Measurements from ENCODE around the gene CYGB.

CYGB gene

DNA sequence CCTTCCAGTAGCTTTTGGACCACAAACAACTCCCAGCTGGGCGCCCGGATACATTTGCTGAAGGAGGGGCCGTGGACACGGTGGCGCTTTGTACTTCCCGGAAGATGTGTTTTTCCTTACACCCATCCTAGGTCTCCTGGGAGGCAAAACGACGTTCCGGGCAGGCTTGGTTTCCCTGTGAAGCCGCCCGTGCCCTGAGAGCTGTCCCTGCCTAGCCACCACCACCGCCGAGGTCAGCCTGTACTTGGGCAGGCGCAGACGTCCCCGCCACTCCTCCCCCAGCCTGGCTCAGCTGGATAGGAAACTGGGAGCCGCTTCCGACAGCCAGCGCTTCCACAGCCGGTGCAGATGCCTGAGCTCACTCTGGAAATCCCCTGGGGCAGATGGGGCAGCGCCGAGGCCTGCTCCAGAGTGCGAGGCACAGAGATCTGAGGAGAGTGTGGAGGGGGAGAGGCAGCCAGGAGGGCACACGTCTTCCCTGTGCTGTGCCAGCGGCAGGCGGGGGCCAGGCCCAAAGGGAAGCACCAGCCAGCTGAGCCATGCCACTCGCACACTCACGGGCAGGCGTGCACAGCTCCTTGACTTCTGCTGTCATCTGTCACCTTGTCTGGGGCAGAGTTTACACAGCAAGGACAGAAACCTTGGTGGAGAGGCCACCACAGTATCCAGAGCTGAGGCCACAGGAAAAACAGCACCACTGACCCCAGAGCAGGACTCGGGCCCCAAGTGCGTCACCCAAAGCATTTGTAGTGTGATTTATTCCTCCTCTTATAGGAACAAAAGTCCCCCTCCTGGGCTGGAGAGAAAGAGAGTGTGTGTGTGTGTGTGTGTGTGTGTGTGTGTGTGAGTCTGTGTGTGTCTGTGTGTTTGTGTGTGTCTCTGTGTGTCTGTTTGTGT is 39.3 kb downstream of the CYGB start:
- no peak for DNase-seq

DNA sequence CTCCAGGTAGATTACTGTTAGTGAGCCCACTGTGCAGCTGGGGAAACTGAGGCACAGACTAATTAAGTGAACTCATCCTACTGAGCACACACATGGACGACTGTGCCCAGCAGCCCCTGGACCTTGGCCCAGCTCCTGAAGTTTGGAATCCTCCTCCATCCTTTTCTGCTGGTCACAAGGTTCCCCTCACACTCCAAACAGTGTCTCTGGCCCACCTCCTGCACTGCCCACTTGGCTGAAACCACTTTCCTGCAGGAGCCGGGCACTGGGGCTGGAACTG is 39.9 kb downstream of the CYGB start:
- DNase-seq = no peak

DNA sequence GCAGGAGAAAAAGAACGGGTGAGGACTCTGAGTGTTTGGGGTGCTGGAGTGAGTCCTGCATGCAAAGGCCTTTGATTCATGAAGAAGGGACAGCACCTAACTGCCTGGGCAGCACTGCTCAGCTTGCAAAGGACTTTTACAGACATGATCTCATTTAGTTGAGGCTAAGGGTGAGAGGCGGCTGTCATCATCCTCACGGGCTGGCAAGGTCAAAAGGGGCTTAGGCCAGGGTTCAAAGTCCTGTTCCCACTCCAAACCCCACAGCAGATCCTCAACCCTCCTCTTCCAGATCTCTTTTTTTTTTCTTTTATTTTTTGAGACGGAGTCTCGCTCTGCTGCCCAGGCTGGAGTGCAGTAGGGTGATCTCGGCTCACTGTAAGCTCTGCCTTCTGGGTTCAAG is 41.0 kb downstream of the CYGB start:
- DNase-seq = no peak

DNA sequence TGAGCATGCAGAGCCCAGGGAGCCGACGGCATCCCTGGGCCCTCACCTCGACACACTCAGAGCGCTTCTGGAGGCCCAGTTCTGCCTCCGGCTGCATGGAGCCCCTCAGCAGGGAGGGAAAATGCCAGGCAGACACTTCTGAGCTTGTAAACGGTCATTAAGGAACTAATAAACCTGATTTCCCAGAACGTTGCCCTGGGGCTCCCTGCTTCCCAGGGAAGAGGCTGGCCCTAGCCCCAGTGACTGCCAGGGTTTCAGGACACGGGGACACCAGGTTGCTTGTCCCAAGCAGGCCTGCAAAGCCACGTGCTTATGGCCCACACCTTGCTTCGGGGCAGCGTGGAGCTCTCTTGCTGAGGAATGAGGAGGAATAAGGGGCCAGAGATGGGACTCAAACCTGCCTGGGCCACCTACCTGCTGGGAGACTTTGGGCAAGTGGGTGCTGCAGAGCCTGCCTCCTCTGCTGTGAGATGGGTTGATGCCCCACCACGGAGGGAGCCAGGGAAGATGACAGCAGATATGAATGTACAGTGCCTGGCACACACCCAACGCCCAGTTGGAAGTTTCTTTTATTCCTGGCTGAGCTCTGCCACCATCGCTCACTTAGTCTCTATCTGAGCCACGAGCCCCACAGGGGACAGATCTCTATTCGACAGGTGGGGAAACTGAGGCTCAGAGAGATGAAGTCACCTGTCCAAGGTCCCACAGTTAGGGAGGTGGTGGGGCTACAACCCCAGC is 41.7 kb downstream of the CYGB start:
- no peak for DNase-seq

DNA sequence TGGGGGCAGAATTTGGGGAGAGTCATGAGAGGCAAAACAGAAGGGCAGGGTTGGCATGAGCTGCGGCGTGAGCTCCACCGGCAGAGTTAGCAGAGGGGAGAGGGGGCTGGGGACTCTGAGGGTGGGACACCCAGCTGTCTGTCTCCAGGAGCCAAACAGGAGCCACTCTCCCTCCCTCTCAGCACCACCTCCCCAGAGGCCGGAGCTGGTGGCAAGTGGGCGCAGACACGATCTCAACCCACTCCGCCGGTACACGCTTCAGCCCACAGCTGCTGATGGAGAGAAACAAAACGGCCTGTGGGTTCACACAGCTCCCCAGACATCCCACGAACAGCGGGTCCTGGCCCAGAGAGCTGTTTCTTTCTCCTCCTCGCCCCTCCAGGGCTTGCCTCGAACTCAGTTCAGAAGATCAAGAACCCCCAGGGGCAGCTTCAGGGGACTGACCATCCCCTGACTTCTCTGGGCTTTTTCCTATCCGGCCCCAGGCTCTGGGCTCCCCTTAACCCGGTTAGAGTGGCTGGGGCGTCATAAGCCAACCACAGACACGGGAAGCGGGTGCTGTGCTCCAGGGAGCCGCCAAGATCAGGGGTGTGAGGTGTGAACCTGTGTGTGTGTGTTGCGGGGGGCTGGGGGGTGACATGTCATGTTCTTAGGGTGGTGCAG is 43.9 kb downstream of the CYGB start:
- no peak for DNase-seq

DNA sequence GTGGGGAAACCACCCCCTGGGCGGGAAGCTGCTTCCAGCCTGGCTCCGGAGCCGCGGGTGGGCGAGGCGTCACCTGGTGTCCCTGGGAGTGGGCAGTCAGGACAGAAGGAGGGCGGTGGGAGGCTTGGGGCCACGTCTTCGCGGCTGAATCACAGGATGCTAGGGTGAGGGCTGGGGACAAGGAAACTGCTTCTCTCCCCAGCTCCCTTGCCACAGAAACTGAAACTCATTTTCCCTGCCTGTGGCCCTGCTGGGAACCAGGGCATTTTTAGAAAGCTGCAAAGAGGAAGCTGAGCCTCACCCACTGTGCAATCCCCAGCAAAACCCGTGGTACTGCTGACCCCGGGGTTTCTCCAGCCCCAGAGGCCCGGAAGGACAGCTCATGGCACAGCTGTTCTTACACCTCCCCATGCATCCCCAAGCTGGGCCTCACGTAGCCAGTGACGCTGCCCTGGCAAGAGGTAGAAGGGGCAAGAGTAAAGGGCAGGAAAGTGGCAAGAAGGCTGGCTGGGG is 44.5 kb downstream of the CYGB start:
- DNase-seq = no peak

DNA sequence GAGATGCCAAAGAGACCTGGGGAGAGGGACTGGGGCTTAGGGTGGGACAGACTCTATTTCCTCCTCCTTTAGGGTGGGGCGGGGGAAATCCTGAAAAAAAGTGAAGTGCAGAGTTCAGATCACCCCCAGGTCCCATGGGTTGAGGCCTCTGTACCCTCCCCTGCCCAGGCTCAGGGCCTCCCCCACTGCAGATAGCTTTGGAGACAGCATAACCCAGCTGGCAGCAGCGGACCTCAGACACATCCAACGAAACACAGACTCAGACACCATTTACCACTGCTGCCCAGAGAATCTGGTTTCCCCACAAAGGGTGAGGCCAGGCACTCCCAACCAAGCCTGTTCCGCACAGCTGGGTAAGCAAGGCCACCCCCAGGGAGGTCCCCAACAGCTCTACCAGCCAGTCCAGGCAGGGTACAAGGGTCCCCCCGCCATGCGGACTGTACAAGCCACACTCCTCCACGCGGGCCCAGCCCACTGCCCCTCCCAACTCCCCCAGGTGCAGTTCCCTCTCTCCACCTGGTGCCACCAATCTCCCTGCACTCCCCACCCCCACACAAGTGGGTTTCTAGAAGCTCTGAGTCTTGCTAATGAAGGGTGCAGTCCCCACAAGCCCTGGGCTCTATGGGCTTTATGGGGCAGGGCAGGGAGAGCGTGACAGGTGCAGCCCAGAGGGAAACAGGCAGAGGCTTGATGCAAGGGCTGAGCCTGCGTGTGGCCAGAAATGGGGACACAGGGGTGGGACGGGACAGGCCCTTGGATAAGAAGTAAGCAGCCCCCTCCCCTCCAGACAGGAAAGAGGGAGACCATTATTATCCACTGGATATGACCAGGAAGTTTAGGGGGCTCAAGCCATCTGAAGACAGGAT is 45.2 kb downstream of the CYGB start:
- DNase-seq = no peak

DNA sequence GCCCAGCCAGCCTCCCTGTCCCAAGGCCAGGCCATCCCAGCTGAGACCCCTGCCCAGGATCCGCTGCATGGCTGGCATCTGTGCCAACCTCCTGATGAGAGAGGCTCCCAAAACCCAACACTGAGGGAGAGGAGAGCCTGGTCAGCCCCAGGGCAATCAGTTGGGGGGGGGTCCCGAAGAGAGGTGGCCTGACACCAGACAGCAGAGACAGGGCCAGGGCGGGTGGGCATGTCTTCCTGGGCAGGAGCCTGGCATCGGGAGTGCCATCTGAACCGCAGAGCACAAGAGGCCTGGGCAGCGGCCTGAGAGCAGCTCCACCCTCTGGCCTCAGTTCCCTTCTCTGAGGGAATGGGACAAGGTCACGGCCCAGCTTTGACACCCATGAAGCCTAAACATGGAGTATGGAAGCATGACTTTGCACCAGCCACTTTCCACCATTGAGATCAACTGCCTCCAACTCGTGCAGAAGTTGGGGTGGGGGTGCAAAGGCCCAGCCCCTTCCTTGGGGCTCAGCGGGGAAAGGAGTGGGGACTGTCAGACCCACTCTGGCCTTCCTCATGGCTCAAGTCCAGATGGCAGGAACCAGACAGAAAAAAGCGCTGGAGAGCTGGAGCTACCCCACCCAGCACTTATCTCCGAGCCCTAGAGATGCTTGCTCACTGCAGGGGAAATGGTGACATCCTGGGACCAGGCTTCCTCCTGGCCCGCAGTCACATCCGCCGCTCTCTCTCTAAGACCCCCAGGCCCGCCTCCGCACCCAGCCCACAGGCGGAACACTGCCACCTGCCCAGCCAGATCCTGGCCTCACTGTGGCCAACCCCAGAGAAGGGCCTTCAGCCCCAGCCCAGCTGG is 46.0 kb downstream of the CYGB start:
- DNase-seq = no peak

DNA sequence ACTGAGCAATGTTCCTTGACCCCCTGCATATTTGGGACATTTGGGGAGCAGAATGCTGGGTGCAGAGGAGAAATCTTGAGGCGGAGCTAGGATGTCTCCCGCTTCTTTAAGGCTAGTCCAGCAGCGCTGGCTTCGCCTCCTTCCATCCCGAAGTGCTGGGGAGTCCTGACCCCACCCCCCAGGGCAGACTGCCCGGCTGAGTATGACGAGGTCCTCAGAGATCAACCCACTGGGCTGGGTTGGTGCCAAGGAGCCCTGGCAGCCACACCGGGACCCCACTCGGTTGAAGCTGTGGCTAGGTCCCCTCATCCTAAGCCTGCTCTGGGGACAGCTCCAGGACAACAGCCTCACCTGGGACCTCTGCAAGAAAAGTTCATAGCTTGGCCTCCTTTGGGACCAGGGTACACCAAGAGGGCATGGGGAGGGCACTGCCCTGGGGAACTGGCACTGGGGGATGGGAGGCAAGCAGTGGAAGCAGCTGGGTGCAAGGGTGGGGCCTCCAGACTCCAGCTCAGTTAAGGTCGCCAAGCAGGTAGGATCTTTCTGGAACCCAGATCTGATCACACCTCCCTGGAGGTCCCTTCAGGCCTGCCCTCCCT is 47.3 kb downstream of the CYGB start:
- no peak for DNase-seq

DNA sequence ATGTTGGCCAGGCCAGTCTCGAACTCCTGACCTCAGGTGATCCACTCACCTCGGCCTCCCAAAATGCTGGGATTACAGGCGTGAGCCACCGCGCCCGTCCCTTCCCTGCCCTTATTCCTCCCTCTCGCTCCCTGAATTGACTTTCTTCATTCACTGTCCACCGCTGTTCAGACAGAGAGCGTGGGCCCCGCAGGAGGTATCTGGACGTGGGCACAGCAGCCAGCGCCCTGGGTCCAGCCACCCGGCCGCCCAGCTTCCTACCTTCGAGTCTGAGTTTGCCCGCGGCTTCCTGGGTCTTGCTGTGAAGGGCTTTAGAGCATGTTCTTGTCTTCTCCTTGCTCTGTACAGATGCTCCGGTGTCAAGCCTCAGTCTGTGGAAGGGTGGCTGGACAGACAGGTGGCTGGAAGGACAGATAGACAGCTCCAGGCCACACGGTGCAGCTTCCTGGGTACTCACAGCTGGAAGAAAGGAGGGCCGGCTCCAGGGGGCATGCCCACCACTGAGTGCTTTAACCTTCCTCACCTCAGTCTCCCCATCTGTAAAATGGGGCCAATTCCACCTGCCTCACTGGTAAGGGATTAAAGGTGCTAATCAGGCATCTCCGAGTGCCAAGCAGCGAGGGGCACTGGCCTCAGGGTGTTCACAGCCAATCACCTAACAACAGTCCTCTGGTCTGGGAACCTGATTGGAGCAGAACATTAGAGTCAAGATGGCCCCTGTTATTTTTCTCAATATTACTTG is 49.9 kb downstream of the CYGB start:
- no peak for DNase-seq

DNA sequence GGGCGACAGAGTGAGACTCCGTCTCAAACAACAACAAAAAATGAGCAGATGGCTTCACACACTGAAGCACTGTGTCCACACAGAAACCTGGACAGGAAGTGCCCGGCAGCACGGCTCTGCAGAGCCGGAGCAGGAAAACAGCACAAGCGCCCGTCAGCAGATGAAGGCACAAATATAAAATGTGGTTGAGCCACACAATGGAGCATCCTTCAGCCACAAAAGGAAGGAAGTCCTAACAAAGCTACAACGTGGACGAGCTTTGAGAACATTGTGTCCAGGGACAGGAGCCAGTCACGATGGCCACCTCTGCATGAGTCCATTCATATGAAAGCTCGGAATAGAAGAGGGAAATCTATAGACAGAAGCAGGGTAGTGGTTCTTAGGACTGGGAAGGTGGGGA is 51.9 kb downstream of the CYGB start:
- no peak for DNase-seq

DNA sequence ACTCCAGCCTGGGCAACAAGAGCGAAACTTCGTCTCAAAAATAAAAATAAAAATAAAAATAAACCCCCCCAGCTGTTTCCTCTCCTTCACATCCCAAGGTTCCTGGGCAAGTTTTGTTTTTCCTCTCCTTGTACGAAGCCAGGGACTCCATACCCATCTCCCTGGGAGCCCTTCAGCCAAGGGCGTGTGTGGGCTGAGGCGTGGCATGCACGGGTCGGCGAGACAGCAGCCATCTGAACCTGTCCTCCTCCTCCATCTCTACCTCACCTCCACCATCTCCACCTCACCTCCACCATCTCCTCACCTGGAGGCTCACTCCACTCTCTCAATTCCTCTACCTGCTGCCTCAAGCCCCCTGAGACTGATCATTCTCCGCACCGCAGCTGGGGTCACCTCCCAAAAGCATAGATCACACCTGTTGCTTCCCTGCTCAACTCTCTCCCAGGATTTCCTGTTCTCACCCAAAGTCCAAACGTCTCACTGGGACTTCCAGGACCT is 53.2 kb downstream of the CYGB start:
- DNase-seq = no peak

DNA sequence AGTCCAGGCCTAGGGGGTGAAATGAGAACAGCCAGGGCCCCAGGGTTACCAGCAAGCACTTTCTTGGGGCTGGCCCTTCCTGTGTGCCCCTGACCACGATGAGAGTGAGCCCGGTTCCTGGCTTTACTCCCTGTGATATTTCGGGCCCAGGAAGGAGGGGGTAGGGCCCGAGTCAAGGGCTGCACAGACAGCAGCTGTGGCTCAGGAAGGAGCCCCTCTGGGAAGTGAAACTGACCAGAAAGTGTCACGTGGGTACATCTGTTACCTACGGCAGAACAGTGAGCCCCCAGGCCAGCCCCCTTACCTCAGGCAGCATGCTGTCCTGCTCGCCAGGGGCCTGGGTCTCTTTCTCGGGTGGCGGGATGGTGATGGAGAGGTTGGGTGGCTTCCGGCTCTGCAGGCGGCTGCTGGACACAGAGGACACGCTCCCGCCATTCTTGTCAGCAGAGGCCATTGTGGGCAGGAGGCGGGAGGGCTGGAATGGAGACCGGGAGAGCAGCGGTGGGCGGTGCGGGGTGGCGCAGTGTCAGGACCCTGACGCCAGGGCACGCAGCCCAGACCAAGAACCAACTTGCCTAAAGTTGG is 56.3 kb downstream of the CYGB start:
- DNase-seq = no peak

DNA sequence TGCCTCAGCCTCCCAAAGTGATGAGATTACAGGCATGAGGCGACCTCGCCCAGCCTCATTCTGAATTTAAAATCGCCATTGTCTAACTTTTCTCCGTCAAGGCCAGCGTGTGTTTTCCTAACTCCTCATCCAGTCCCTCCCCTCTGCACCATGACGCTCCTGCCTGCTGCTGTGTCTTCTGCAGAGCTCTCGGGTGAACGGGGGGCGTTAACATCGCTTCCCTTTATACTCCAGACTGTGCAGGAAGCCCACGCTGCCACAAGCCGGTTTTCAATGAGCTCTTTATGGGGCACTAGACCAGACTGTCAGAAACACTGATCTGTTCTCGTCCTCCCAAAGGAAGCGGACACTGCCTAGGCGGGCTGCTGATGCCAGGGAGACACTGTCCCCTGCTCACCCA is 56.9 kb downstream of the CYGB start:
- no peak for DNase-seq

DNA sequence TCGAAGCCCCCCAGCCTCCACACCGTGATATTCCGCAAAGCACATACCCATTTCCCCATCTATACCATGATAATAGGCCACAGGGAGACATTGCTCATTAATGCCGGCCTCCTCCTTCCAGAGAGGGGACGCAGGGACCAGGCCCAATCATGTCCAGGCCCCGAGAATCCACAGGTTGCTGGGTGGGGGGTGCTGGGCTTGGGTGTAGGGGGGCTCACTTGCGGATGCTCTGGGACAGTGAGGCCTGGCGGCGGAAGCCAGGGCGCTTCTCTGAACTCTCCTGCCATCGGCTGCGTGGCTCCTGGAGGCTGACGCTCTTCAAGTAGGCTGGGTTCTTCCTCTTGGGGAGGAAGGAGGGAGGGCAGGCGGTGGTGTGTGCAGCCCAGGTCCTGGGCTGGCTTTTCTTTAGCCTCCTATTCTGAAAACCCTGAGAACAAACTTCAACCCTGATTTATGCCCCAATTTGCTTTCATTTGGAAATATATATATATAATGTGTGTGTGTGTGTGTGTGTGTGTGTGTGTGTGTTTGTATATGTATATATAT is 57.9 kb downstream of the CYGB start:
- no peak for DNase-seq

DNA sequence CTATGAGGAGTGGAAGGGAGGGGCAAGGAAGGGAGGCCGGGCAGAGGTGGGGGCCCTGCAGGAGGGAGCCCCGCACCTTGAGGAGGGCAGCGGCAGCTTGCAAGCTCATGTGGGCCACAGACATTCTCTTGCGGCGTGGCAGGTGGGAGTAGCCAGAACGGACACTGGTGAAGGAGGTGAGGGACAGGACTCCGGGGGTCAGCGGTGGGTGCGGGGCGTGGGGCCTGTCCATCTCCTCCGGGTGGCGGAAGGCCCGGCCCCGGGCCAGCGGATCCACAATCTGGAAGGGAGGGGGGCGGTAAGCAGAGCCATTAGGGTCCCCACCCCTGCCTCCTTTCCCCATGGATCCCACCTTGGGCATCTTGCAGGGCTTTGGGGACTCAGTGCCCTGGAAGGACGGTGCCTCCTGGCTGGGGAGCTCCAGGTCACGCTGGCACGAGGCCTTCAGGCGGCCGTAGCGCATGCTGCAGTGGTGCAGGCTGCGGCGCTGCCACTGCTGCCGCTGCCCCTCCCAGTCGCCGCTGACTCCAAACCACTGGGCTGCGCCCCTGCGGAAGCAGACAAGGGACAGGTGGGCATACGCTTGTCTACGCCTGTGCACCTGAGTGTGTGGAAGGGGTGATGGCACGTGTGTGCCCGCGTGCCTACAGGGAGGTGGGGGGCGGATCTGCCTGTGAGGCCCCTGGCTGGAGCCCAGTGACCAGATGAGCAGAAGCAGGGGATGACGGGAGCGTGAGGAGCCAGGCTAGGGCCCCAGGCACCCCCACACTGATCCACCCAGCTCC is 58.6 kb downstream of the CYGB start:
- no peak for DNase-seq

DNA sequence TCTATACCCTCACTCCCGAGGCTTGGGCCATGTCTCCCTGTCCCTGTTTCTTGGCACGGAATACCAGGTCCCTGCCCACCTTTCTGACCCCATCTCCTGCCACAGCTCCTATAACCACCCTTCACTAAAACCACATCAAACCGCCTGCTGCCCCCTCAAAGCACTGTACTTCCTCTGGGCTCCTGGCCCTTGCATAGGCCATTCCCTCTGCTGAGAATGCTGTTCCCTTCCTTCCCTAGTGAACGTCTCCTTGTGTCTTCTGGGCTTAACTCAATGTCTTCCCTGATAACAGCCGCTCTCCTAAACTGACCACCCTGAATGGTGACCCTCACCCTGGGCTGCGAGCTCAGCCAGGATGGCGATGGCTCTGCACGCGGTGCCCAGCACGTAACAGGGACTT is 59.4 kb downstream of the CYGB start:
- no peak for DNase-seq

DNA sequence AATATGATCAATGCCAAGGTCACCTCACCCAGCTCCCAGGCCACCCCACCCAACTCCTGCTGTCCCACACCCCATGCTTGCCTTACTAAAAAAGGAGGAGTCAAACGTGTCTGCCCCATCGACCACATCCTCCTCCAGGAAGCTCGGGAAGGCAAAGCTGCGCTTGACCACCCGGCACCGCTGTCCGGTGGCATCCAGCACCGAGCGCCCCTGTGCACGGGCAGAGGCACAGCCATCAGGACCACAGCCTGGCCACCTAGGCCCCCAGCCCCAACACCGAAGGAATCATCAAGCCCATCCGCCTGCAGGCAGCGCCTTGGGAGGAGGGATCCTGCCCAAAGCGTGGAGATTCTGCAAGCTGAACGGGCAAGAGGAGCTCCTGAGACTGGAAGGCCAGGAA is 59.9 kb downstream of the CYGB start:
- DNase-seq = no peak
